GM20000 (cell line): ENCODE results near the gene SPACA5B.
"Not testable (repeated sequence)": the region's sequence is repeated elsewhere in the genome, so short reads cannot be mapped to it uniquely, and the experiment has no call there.

ENCODE experiments used
- DNase-seq: peaks from one replicate; pipeline ENCODE4 v3.0.0; 2012; ENCODE audit warnings: low spot score
- TF ChIP-seq, protein P1 (sequence below): IDR thresholded peaks from 2 replicates; pipeline ENCODE4 v1.5.1; 2012; ENCODE audit warnings: mild to moderate bottlenecking, control low read depth; ENCODE audit errors: extremely low read depth, missing control alignments

SPACA5B gene

DNA sequence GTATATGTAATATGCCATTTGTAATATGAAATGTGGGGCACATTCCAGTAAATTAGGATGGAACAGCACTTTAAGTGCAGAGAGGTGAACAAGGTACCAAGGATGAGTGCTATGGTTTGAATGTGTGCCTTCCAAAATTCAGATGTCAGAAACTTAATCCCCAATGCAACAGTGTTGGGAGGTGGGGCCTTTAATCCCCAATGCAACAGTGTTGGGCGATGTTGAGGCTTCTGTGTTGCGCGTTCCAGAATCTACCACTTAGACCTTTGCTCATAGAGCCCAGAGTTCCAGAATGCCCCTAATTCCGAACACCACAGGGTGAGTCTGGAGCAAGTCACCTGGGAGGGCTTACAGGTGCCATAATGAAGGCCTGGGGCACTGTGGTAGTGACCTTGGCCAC lies at the start of gene SPACA5B:
SPACA5B (plus strand) TSS at position 301 of the 400 bp plus-strand sequence; CDS start at position 363, 62 bp downstream.
- not testable (repeated sequence) for DNase-seq

GRCh38 chrX:48083212-48083611 lies 47.2 kb upstream of the SPACA5B start:
- TF ChIP-seq, protein P1, sequence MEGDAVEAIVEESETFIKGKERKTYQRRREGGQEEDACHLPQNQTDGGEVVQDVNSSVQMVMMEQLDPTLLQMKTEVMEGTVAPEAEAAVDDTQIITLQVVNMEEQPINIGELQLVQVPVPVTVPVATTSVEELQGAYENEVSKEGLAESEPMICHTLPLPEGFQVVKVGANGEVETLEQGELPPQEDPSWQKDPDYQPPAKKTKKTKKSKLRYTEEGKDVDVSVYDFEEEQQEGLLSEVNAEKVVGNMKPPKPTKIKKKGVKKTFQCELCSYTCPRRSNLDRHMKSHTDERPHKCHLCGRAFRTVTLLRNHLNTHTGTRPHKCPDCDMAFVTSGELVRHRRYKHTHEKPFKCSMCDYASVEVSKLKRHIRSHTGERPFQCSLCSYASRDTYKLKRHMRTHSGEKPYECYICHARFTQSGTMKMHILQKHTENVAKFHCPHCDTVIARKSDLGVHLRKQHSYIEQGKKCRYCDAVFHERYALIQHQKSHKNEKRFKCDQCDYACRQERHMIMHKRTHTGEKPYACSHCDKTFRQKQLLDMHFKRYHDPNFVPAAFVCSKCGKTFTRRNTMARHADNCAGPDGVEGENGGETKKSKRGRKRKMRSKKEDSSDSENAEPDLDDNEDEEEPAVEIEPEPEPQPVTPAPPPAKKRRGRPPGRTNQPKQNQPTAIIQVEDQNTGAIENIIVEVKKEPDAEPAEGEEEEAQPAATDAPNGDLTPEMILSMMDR: no peak
- DNase-seq: peak; percentile 54

- TF ChIP-seq, protein P1: no peak
- DNase-seq: no peak
Observed at GRCh38 chrX:48083706-48084105, 46.7 kb upstream of the SPACA5B start.

DNA sequence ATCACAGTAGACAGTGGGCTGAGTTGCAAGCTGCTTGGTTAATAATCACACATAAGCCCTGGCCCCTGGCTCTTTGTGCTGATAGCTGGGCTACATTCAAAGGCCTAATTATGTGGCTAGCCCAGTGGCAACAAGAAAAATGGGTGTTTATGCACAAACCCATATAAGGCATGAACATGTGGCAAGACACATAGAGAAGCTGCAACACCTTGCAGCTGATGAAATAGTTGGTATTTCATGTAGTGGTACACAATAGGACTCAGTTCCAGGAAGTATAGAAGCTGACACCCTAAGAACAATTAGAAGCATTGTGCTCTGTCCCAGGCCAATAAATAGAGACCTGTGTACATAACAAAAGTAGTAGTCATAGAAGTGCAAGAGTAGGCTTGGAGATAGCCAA lies 44.3 kb upstream of the SPACA5B start:
- no peak for DNase-seq
- TF ChIP-seq, protein P1: no peak

GRCh38 chrX:48090123-48090522 lies 40.3 kb upstream of the SPACA5B start:
- TF ChIP-seq, protein P1: no peak
- no peak for DNase-seq

GRCh38 chrX:48092558-48092957 lies 37.9 kb upstream of the SPACA5B start:
- not testable (repeated sequence) for DNase-seq

DNA sequence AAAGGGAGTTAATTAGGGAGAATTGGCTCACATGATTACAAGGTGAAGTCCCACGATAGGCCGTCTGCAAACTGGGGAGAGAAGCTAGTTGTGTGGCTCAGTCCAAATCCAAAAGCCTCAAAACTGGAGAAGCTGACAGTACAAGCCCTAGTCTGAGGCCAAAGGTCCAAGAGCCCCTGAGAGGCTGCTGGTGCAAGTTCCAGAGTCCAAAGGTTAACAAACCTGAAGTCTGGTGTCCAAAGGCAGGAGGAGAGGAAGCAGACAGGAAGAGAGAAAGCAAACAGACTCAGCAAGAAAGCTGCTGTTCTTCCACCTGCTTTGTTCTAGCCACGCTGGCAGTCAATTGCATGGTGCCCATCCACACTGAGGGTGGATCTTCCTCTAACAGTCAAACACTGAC lies 29.0 kb upstream of the SPACA5B start:
- no peak for DNase-seq
- TF ChIP-seq, protein P1: no peak

GRCh38 chrX:48102874-48103374 lies 27.5 kb upstream of the SPACA5B start:
- no peak for DNase-seq
- TF ChIP-seq, protein P1: no peak
